HepG2 (cell line): ENCODE measurements around the gene ITGA7. TPM values are rescaled to one million over a fixed set of nuclear protein-coding genes. Genes with fewer than 3 reads are reported as not detected.

Source experiments
- ATRX ChIP-seq: sonication (generic); formaldehyde crosslinking; IDR thresholded peaks from 2 replicates; pipeline ENCODE4 v1.4.0; 2020; ENCODE audit warnings: missing genetic modification reagents, borderline replicate concordance
- CHD2 ChIP-seq: IDR thresholded peaks from 2 replicates; pipeline ENCODE4 v1.6.1; 2011; ENCODE audit warnings: low read depth, low read length, improper control_type of control experiment
- CREB1 ChIP-seq, 2 experiments: fragments of 450-650 bp in 1 of 2; IDR thresholded peaks; 2 replicates each; pipeline ENCODE4 v1.6.1; 2016 to 2017; ENCODE audit warnings: control low read depth in 1 of 2, mild to moderate bottlenecking in 1 of 2, missing compliant biosample characterization in 1 of 2, missing genetic modification characterization in 1 of 2
- FIP1L1 ChIP-seq: fragments of 200-400 bp; formaldehyde crosslinking; IDR thresholded peaks from 2 replicates; pipeline ENCODE4 v1.6.1; 2018; ENCODE audit warnings: low read depth, mild to moderate bottlenecking, low read length, moderate library complexity, borderline replicate concordance; ENCODE audit not compliant: insufficient read depth
- HDAC6 ChIP-seq: fragments of 200-600 bp; sonication (generic); IDR thresholded peaks from 2 replicates; pipeline ENCODE4 v1.7.0; 2017; ENCODE audit warnings: mild to moderate bottlenecking, antibody characterized with exemption, low read length, low read depth
- HMGXB3 ChIP-seq: sonication (generic); formaldehyde crosslinking; IDR thresholded peaks from 2 replicates; pipeline ENCODE4 v1.4.0; 2020; ENCODE audit warnings: missing genetic modification reagents, borderline replicate concordance
- ISL2 ChIP-seq: sonication (generic); formaldehyde crosslinking; IDR thresholded peaks from 2 replicates; pipeline ENCODE4 v1.5.0; 2020; ENCODE audit warnings: missing genetic modification reagents
- NCOA5 ChIP-seq: sonication (generic); formaldehyde crosslinking; IDR thresholded peaks from 2 replicates; pipeline ENCODE4 v1.4.0; 2020; ENCODE audit warnings: missing genetic modification reagents
- NFYB ChIP-seq: sonication (generic); formaldehyde crosslinking; IDR thresholded peaks from 2 replicates; pipeline ENCODE4 v1.4.0; 2020; ENCODE audit warnings: missing genetic modification reagents
- NR2C2 ChIP-seq: sonication (generic); formaldehyde crosslinking; IDR thresholded peaks from 2 replicates; pipeline ENCODE4 v1.4.0; 2020; ENCODE audit warnings: missing genetic modification reagents, mild to moderate bottlenecking, moderate library complexity, borderline replicate concordance
- TRIM24 ChIP-seq: sonication (generic); formaldehyde crosslinking; IDR thresholded peaks from 2 replicates; pipeline ENCODE4 v1.8.0; 2022; ENCODE audit warnings: mild to moderate bottlenecking, missing genetic modification reagents
- ZNF430 ChIP-seq: sonication (generic); formaldehyde crosslinking; IDR thresholded peaks from 2 replicates; pipeline ENCODE4 v1.9.0; 2021; ENCODE audit warnings: mild to moderate bottlenecking, missing genetic modification reagents
- ZNF672 ChIP-seq: sonication (generic); formaldehyde crosslinking; IDR thresholded peaks from 2 replicates; pipeline ENCODE4 v1.8.1; 2022; ENCODE audit warnings: missing genetic modification reagents
- polyA plus RNA-seq, 8 experiments: library from polyadenylated mRNA; depleted of rRNA in 3 of 8; stranded (reverse) in 7 of 8; unstranded in 1 of 8; fragments of >200 nt; fragmentation: Illumina TruSeq in 4 of 8; extraction: Trizol in 4 of 8; gene quantifications; 2 replicates each; pipeline versions ENCODE4 v1.2.1 to v1.2.3, GENCODE V29; 2011 to 2016; ENCODE audit warnings: low read depth in 4 of 8, missing spikeins in 1 of 8, mixed read lengths in 1 of 8; ENCODE audit not compliant: insufficient read depth in 1 of 8
- total RNA-seq, 5 experiments: library from RNA; depleted of rRNA; stranded (reverse); fragments of >200 nt; fragmentation: Illumina TruSeq; extraction: Trizol; gene quantifications; 2 replicates each; pipeline ENCODE4 v1.2.3, GENCODE V29; 2016; ENCODE audit warnings: low read depth in 1 of 5
- TF ChIP-seq, protein P1 (sequence below): sonication (generic); formaldehyde crosslinking; IDR thresholded peaks from 2 replicates; pipeline ENCODE4 v1.4.0; 2020; ENCODE audit warnings: missing genetic modification reagents, mild to moderate bottlenecking, borderline replicate concordance

The ITGA7 gene
- total and polyA plus RNA-seq, 2 of the 13 experiments (the other 11 are each of a cell fraction or from before 2014, with no cell fraction given): 0.65 to 0.75 TPM

- TF ChIP-seq, protein P1, sequence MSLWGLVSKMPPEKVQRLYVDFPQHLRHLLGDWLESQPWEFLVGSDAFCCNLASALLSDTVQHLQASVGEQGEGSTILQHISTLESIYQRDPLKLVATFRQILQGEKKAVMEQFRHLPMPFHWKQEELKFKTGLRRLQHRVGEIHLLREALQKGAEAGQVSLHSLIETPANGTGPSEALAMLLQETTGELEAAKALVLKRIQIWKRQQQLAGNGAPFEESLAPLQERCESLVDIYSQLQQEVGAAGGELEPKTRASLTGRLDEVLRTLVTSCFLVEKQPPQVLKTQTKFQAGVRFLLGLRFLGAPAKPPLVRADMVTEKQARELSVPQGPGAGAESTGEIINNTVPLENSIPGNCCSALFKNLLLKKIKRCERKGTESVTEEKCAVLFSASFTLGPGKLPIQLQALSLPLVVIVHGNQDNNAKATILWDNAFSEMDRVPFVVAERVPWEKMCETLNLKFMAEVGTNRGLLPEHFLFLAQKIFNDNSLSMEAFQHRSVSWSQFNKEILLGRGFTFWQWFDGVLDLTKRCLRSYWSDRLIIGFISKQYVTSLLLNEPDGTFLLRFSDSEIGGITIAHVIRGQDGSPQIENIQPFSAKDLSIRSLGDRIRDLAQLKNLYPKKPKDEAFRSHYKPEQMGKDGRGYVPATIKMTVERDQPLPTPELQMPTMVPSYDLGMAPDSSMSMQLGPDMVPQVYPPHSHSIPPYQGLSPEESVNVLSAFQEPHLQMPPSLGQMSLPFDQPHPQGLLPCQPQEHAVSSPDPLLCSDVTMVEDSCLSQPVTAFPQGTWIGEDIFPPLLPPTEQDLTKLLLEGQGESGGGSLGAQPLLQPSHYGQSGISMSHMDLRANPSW (CRISPR knock-in tag): no peak
- TF ChIP-seq CREB1 (IDR thresholded peaks at IDR 0.05) (no peak), CREB1 (CRISPR knock-in tag; IDR thresholded peaks at IDR 0.05) (peak; percentile 41; the same call in 1 of the 2 replicates), NR2C2 (CRISPR knock-in tag) (no peak), FIP1L1 (no peak), CHD2 (no peak), ZNF672 (no peak), ZNF430 (CRISPR knock-in tag) (0 out of 2 replicates have a peak, but pooled peaks have one; percentile 64), HMGXB3 (no peak), ISL2 (CRISPR knock-in tag) (no peak), HDAC6 (no peak), ATRX (CRISPR knock-in tag) (no peak), TRIM24 (CRISPR knock-in tag) (no peak), NCOA5 (CRISPR knock-in tag) (no peak), NFYB (CRISPR knock-in tag) (peak; percentile 12; the same call in 1 of the 2 replicates)
Measured at GRCh38 chr12:55681142-55682077, 26.3 kb downstream of the ITGA7 start (continued).
